ENCODE measurements around the gene SLC6A15.

Gene SLC6A15
- long read RNA-seq, partial matches to known transcripts = 0 of 1 reads
- long read RNA-seq, other reads (novel, unspliced or antisense) = 1 of 1 reads

DNA sequence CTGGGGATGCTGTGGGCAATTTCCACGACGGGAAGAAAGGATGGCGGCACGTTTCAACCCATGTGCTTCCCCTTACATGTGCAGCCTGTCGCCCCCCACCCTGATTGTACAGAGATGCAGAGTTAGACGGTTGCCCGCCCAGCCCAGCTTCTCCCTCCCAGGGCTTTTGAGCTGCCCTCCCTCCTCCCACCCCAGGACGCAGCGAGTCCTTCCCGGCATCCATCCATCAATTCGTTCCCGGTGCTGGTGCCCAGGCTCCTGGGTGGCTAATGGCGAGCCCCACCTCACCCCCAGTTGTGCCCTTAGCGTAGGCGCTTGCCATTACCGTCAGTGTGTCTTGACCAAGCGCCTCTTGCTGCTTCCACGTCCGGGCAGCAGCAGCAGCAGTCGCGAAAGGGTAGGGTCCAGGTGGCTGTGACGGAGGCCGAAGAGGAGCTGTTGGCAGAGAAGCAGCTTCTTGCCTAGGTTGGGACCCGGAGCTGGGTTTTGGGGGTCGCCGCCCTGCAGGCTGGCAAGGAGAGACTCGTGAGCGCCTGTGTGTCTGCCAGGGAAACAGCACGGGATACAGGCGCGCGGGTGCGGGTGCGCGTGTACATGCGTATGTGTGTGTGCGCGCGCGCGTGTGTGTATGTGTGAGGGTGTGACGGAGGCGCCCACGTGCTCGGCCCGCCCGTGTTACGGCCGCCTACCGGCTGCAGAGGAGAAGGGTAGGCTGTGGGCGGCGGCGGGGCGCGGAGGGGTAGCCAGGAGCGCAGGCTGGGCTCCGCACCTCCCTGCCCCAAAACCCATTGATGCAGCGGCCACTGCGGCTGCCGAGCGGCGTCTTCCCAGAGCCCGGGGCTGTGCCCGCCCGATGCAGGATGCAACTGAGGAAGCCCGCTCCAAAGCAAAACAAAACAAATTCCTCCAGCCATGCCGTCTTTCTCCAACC, at the start of gene SLC6A15:
Gene SLC6A15, minus strand, starts transcription at position 602 of the 931 bp plus-strand sequence. CDS start 20,679 bp downstream, outside the sequence.
- no peak within 1 kb of the TSS for H3K4me3 ChIP-seq (replicated peaks; ENCODE audit: insufficient read depth, low read length)
- TF ChIP-seq, protein P1, sequence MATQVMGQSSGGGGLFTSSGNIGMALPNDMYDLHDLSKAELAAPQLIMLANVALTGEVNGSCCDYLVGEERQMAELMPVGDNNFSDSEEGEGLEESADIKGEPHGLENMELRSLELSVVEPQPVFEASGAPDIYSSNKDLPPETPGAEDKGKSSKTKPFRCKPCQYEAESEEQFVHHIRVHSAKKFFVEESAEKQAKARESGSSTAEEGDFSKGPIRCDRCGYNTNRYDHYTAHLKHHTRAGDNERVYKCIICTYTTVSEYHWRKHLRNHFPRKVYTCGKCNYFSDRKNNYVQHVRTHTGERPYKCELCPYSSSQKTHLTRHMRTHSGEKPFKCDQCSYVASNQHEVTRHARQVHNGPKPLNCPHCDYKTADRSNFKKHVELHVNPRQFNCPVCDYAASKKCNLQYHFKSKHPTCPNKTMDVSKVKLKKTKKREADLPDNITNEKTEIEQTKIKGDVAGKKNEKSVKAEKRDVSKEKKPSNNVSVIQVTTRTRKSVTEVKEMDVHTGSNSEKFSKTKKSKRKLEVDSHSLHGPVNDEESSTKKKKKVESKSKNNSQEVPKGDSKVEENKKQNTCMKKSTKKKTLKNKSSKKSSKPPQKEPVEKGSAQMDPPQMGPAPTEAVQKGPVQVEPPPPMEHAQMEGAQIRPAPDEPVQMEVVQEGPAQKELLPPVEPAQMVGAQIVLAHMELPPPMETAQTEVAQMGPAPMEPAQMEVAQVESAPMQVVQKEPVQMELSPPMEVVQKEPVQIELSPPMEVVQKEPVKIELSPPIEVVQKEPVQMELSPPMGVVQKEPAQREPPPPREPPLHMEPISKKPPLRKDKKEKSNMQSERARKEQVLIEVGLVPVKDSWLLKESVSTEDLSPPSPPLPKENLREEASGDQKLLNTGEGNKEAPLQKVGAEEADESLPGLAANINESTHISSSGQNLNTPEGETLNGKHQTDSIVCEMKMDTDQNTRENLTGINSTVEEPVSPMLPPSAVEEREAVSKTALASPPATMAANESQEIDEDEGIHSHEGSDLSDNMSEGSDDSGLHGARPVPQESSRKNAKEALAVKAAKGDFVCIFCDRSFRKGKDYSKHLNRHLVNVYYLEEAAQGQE (IDR thresholded peaks at IDR 0.05; ENCODE audit: insufficient replicate concordance, low read depth) = no peak
- TF ChIP-seq, protein P2, sequence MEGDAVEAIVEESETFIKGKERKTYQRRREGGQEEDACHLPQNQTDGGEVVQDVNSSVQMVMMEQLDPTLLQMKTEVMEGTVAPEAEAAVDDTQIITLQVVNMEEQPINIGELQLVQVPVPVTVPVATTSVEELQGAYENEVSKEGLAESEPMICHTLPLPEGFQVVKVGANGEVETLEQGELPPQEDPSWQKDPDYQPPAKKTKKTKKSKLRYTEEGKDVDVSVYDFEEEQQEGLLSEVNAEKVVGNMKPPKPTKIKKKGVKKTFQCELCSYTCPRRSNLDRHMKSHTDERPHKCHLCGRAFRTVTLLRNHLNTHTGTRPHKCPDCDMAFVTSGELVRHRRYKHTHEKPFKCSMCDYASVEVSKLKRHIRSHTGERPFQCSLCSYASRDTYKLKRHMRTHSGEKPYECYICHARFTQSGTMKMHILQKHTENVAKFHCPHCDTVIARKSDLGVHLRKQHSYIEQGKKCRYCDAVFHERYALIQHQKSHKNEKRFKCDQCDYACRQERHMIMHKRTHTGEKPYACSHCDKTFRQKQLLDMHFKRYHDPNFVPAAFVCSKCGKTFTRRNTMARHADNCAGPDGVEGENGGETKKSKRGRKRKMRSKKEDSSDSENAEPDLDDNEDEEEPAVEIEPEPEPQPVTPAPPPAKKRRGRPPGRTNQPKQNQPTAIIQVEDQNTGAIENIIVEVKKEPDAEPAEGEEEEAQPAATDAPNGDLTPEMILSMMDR (IDR thresholded peaks at IDR 0.05; ENCODE audit: insufficient read depth, low read length) = no peak
- no peak for TF ChIP-seq SPI1 (IDR thresholded peaks at IDR 0.05; ENCODE audit: borderline replicate concordance, low read depth)
- no peak for TF ChIP-seq GABPA (IDR thresholded peaks at IDR 0.05; ENCODE audit: low read depth)
- no peak for TF ChIP-seq POLR2AphosphoS5 (IDR thresholded peaks at IDR 0.05; ENCODE audit: low read depth)
- H3K27me3 ChIP-seq (ENCODE audit: insufficient read depth, poor library complexity, severe bottlenecking) = peaks cover 28% of the 10 kb centered on the region
- DNase-seq (ENCODE audit: low read depth in 1 of 2, low spot score in 1 of 2) = no peak
- H3K27ac ChIP-seq (replicated peaks) = no peak within 1 kb of the TSS

DNA sequence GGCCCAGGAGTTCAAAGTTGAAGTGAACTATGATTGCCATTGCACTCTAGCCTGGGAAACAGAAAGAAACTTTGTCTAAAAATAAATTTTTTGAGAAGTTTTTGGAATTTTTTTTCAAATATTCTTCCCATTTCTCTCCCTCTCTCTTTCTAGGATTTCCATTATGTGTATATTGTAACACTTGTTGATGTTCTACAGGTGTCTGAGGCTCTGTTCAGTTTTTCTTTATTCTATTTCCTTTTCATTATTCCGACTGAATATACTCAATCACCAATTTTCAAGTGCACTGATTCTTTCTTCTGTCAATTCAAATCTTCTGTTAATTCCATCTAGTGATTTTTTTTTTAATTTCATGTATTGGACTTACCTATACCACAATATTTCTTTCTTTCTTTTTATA, 48.3 kb upstream of the SLC6A15 start:
- TF ChIP-seq, protein P2 (IDR thresholded peaks at IDR 0.05; ENCODE audit: insufficient read depth, low read length) = no peak
- no peak for TF ChIP-seq SPI1 (IDR thresholded peaks at IDR 0.05; ENCODE audit: borderline replicate concordance, low read depth)
- TF ChIP-seq, protein P1 (IDR thresholded peaks at IDR 0.05; ENCODE audit: insufficient replicate concordance, low read depth) = no peak
- no peak for TF ChIP-seq POLR2AphosphoS5 (IDR thresholded peaks at IDR 0.05; ENCODE audit: low read depth)
- no peak for TF ChIP-seq GABPA (IDR thresholded peaks at IDR 0.05; ENCODE audit: low read depth)
- Histone ChIP-seq H3K27me3 (ENCODE audit: insufficient read depth, poor library complexity, severe bottlenecking) (no peaks in the 10 kb centered on the region), H3K4me3 (replicated peaks; ENCODE audit: insufficient read depth, low read length) (no peak overlapping the region), H3K27ac (replicated peaks) (no peak overlapping the region)
- no peak for DNase-seq (ENCODE audit: low read depth in 1 of 2, low spot score in 1 of 2)

DNA sequence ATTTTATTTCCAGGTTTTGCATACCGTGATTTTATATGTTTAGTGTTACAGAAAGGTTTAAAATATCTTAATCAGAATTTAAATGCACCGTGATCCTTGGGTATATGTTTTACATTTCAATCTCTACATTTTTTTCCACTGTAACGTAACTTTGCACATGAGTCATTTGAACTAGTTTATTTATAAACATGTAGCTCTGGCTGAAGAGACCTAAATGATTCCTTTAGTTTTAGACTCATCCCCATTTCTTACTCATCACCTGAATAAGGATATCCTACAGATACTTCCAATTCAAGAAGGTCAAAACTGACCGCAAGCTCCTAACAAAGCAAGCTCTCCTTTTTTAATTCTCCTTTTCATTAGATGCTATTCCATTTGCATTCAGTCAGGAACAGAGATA, 42.7 kb upstream of the SLC6A15 start:
- no peak for TF ChIP-seq SPI1 (IDR thresholded peaks at IDR 0.05; ENCODE audit: borderline replicate concordance, low read depth)
- TF ChIP-seq, protein P2 (IDR thresholded peaks at IDR 0.05; ENCODE audit: insufficient read depth, low read length) = no peak
- TF ChIP-seq, protein P1 (IDR thresholded peaks at IDR 0.05; ENCODE audit: insufficient replicate concordance, low read depth) = no peak
- TF ChIP-seq POLR2AphosphoS5 (IDR thresholded peaks at IDR 0.05; ENCODE audit: low read depth) = no peak
- TF ChIP-seq GABPA (IDR thresholded peaks at IDR 0.05; ENCODE audit: low read depth) = no peak
- Histone ChIP-seq H3K27me3 (ENCODE audit: insufficient read depth, poor library complexity, severe bottlenecking) (no peaks in the 10 kb centered on the region), H3K27ac (replicated peaks) (no peak overlapping the region), H3K4me3 (replicated peaks; ENCODE audit: insufficient read depth, low read length) (no peak overlapping the region)
- DNase-seq (ENCODE audit: low read depth in 1 of 2, low spot score in 1 of 2) = no peak
